HG03571 (cell line): ENCODE measurements around the gene TEX261.
A peak's percentile ranks its signal among the peaks of the same experiment; 100 is the strongest.

Source experiments
- ATAC-seq: cut with Tn5 transposase; IDR thresholded peaks from one replicate; pipeline ENCODE4 v1.9.1; 2021; ENCODE audit not compliant: unreplicated experiment

The TEX261 gene

DNA sequence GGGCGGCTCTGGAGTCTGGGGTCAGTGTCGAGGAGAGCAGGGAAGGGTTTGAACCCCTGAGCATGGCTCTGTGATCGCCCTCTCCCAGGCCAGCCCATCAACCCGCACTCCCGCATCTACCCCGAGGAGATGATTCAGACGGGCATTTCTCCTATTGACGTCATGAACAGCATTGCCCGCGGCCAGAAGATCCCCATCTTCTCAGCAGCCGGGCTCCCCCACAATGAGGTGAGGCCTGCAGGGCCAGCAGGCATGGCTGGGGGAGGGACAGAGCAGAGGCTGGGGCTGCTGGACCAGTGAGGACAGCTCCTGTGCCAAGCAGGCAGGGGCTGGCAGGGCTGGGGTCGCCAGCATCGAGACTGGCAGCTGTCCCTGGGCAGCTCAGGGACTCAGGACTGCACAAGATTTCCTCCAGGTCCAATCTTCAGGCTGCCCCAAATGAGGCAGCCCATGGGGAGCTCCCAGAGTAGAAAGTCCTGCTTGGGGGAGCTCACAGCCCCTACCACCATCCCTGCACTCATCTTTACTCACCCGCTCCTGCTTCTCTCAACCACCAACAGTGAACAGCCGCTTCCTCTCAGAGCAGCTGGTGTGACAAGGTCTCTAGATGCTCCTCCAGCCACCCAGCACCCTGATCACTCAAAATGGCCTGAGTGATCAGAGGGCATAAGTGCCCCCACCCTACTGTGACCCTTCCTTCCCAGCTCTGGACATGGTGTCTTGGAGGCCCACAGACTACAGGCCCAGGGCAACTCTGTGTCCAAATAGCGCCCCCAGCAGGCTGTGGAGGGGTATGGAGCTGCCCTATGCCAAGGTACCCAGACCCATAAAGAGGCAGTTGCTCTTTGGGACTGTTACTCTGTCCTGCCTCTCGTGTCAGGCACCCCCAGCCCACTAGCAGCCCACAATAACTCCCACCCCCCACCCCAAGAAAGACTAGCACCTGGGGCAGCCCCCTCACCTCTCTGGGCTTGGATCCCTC, 34.5 kb downstream of the TEX261 start:
- no peak for ATAC-seq

DNA sequence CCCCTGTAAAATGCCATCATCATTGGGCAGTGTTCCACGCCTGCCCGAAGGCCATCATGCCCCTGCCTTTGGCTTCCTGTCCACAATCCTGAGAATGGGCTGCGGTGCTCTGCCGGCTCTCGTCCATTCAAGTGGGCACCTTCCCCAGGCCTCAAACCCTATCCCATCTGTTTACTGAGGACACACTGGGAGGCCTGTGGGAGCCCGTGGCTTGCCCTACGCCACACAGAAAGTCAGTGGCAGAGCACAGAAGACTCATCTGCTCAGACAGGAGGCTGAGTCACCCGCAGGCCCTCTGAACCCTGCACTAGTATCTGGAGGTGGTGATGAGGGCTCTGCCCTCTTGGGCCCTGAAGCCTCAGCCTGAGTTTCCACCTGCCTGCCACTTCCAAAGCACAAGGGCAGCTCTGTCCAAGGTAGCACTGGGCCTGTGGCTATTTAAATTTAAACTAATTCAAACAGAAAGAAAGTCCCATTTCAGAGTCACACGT, 35.4 kb downstream of the TEX261 start:
- ATAC-seq, result no peak

DNA sequence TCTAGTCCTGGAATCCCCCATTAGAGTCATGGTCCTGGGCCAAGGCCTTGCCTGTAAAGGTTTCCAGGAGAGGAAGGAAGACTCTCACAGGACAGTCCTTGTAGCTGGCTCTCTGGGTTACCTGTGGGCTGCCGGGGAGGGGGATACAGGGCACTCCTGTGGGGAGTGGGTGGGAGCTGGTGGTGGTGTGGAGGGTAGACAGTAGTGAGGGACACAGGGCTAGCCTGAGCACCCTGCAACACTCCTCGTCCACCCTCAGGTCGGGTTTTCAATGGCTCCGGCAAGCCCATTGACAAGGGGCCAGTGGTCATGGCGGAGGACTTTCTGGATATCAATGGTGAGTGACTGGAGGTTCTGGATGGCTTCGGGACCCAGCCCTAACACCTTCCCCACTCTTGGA, 35.9 kb downstream of the TEX261 start:
- ATAC-seq, result no peak

DNA sequence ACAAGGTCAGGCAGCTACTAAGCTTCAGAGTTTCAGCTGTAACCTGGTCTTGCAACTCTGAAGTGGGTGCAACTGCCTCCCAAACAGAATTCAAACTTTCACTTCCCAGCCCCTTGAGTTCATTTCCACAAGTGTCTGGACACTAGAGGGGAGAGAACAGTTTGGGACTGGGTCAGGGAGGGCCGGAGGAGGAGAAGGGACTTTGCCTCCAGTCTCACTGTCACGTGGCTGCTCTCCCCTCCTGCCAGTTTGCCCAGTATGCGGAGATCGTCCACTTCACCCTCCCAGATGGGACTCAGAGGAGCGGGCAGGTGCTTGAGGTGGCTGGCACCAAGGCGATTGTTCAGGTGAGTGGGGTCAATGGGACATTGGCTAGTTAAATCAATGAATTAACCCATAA, 36.9 kb downstream of the TEX261 start:
- ATAC-seq, result no peak

DNA sequence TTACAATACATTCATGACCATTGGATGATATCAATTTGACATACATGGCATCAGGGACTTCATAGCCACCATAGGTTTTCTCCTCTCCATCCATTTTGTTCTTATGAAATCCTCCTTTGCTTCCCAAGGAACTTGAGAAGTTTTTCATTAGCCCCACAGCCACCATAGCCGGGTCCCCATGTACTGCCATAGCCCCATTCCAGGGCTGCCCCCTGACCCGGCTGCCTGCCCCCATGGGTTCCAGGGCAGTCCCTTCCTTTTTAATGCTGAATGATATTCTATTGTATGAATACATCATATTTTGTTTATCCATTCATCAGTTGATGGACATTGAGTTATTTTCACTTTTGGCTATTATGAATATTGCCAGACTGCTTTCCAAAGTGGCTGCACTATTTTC, 38.5 kb downstream of the TEX261 start:
- no peak for ATAC-seq

DNA sequence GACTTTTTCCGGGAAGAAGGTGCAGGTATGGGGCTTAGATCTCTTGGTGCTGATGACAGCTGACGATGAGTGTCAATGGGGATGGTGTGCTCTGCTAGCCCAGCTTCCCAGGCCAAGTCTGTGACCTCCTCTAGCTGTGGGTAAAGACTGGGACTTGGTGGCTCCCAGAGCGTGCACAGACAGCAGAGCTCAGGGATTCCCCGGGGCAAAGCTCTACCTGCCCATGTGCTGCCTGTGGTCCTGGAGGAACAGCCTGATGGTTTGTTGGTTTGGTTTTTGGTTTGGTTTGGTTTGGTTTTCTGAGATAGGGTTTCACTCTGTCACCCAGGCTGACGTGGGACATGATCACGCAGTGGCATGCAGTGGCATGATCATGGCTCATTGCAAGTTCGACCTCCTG, 39.8 kb downstream of the TEX261 start:
- no peak for ATAC-seq

DNA sequence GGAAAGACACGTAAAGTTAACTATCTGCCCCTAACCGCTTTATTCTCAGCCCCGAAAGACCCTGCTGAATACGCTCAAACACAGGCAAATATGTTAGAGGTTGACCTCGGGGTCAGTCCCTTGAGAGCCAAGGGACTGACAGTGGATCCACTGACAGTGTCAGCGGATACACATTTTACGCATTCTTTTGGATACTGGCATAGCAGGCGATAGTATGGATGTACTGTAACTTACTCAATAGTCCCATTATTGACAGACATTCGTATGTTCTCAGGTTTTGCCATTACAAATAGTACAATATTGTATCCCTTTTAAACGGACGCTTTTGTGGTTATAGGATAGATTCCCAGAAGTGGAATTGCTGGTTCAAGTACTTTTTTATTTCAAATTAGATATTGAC, 45.6 kb downstream of the TEX261 start:
- no peak for ATAC-seq

DNA sequence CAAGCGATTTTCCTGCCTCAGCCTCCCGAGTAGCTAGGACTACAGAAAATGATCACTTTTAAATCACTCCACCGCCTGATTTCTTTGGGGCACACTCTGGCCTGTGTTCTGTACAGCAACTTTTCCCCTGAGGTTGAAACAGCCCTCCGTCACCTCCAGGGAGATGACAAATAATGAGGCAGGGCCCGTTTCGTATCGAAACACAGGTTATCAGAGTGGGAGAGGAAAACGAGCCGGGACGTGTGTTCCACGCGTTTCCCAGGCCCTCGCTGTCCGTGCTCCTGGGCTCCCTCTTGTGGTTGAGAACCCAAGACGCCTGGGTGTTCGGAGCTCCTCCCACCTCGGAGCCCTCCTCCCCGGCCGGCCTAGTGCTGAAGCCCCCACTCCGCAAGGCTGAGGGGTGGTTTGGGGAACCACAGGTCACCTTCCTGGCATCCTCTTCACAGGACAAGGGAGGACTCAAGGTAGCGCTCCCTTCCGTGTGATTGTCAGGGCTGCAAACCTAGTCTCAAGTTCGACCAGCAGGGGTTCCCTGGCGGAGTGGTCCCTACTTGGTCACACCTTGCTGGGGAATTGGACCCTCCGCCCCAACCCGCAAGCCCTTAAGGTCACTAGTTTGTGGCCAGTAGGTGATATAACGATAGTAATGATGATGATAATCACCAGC, 46.2 kb downstream of the TEX261 start:
- ATAC-seq, result peak; percentile 53

DNA sequence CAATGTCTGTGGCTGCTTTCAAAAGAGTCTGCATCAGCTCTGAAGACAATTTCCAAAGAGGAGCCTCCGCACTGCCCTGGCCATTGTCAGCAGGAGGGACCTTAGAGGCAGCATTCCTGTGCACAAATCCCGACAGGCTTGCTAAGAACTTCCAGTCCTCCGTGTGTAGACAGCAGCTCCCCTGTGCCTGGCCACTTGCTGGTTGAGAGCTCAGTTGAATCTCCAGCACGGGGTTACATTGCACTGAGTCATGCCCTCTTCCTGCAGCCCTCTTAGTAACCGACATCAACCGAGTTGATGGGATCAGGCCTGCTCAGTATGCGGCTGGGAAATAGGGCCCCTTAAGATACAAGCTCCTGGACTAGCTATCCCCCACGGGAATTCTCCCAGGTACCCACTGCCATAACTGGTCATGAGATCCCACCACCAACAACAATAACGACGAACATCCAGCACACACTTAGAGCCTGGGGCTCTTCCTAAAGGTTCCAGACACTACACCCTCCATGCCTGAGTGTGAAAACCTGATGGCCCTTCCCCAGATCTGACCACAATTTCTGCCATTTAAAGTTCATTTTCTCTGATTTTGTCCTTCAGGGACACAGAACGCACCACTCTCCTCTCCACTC, 47.0 kb downstream of the TEX261 start:
- ATAC-seq, result no peak

DNA sequence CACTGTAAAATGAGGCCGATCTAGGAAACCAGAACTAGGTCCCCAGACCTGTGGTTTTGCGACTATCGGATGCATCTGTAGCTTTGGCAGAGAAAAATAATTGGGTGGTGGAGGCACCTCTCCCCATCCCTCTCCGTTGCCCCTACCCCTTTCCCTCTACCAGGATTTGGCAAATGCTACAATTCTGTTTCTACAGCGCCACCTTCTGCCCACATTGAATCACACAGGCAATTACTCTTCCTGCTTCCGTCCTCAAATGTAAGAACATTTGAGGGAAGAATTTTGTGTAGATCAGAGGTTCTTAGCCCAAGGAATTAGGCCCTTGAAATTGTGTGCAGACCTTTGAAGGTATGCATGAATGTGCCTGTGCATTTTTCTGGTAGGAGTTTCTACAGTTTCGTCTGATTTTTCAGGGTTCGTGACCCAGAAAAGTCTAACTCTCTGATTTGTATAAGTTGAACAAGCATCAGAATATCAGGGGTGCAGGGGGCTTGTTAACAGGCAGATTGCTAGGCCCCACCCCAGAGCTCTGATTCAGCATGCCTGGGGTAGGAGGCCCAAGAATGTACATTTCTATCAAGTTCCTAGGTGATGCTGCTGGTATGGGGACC, 47.7 kb downstream of the TEX261 start:
- no peak for ATAC-seq

DNA sequence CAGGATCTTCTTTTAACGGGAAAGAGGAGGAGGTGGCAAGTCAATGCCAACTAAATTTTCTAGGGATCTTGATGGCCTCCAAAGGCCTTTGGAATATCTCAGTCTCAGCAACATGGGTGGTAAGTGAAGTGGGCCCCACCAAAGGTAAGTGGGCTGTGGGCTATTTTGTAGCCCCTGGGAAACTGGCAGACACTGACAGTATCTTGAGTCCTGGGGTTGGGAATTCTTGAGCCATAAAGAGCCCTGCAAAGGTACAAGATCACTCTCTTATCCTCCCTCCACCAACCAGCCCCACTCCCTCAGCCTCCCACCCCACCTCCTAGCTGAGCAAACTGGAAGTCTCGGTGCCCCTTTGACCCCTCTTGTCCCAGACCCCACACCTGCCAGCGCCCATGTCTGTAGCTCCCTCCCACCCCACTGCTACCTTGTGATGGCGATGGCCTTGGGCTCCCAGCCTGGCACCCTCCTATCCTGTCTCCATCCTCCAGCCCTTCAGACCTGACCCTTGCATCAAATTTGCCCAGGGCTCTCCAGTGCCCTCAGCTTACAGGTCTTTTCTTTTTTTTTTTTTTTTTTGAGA, 50.5 kb downstream of the TEX261 start:
- ATAC-seq, result no peak

DNA sequence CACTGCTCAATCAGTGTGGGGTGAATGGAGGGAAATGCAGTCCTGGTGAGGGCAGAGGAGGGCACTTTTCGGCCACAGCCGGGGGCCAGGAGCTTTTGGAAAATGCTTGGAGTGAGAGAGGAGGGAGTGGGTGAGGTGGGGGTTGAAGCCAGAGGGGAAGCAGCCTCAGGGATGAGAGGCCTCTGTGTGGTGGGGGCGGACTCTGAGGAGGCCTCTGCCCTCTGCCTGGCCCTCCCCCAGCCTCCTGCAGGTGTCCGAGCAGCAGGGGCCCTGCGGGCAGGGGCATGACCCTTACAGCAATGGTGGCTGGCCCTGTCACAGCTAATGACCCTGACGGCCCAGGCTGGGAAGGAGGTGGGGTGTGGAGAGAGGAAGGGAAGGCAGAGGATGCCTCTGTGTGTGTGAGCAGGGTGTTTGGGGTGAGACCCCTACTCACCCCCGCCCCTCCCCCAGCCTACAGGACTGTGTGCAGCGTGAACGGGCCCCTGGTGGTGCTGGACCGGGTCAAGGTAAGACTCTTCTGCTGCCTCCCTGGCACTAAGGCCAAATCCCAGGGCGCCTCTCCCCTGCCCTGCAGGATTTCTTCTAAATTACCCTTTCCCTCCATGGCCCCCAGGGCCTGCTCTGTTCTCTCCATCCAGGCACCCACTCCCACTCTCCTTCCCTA, 51.3 kb downstream of the TEX261 start:
- ATAC-seq, result no peak

DNA sequence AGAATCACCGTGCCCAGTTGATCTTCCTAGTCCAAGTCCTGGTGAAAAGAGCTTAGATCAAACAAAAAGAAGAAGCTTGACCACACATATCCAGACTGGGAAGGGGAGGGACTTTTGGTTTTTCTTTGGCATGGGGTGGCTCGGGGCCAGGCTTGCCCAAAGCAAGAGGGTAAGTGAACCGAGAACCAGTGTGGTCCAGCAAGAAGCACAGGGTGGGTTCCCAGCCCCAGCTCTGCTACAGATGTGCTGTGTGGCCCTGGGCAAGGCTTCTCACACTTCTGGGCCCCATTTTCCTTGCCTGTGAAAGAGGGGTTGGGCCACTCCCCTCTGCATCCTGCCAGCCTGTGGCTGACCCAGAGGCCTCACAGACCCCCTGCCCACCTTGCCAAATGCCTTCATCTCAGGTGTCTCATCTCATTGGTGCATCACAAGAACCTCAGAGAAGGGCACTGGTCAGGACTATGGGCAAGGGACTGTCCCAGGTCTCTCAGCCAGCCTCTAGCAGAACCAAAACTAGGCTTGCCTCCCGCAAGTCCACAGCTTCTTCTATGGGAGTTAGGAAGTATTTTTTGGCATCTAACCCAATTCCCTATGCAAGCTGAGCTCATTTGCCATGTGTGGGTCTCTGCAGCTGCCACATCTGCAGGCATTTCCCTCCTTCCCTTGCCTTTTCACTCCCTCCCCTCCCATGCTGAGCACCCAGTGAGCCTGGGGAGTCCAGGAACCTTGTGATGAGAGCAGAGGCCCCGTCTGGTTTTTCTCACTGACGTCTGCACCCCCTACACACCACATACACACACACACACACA, 52.1 kb downstream of the TEX261 start:
- no peak for ATAC-seq

DNA sequence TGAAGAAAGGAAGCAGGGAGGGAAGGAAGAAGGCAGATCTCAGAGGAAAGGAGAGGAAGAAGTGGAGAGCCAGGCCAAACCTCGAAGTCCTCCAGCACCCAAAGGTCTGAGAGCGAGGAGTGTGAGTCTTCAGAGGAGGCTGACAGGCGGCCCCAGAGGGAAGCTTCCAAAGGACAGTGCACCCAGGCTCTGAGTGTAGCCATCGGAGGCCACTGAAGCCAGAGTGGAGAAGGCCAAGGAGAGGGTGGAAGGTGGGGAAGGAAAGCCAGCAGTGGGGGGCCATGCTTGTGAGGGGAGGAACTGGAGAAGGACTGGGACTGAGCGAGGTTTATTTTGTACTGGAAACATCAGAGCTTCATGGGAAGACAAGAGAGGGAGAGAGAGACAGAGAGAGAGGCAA, 53.0 kb downstream of the TEX261 start:
- no peak for ATAC-seq

DNA sequence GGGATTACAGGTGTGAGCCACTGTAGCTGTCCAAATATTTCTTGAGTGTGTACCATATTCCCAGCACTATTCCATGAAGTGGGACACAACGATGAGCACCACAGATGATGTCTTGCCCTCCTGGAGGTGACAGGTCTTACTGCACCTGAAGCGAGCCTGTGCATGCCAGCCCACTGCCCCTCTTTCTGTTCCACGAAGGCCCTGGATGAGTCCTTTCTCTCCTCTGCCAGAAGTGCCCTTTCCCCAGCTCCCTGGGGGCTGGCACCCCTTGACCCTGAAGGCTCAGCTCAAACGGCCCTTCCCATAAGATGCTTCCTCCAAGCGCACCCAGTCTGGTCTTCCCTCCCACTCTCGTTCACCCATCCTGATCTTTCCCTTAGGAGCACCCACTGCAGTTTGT, 53.5 kb downstream of the TEX261 start:
- no peak for ATAC-seq

DNA sequence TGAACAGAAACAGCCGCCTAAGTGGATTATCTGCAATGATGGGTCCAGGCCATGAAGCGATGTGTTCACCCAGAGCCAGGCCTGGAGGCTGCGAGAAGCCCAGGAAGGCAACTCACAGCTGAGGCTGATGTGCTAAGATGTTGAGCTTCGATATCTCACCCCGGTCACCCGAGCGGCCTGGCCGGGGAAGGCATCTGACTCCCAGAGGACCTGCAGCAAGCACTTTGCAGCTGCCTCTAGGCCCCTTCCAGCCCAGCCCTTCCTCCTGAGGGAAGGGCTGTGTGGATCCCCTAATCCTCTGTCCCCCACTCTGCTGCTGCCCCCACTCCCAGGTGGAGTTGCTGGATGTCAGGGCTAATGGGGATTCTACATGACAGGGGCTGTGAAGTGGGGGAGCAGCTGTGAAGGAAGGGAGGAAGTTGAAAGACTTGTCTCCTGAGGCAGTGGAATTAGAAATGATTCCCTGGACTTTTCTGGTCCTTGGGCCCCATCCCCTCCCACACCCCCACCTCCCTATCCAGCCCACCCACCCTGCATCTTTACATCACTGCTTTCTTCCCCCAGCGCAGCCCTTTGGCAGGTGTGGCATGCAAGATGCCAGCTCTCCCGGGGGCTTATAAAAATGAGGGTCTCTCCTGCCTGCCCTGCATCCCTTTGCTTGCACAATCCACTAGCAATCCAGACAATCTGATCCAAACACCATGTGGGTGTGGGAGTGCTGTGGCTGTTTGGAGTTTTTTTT, 54.7 kb downstream of the TEX261 start:
- ATAC-seq, result no peak

DNA sequence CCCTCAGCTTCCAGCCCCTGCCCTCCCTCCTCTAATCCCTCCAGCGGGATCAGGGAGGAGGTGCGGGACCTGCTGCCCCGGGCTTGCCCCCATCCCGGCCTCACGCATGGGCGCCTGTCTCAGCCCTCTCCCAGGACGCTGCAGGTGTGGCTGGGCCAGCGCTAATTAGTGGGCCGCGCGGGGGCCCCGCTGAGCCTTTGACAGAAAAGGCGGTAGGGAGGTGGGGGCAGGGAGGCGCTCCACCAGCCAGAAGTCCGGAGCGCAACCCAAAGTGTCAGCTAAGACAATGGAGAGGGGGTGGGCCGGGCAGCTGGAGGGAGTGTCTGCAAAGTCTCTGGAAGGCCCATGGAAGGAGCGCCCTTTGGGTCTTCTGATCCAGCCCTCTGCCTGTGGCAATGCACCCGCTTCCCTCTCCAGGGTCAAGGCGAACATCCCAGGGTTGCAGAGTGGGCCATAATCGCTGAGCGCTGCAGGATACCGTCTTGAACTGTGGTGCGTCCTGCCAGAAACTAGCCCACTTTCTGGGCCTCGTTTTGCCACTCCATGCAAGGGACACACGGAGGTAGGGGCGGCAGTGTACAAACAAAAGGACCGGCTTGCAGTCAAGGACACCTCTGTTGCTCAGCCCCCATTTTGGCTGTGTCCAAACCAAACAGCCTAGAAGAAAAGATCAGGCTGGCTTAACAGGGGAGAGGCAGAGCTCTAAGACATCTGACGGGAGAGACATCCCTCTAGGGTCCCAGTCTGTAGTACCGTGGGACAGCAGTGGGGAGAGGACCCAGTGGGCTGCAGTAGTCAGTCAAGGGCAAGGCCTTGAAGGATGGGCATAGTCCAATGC, 55.5 kb downstream of the TEX261 start:
- no peak for ATAC-seq

DNA sequence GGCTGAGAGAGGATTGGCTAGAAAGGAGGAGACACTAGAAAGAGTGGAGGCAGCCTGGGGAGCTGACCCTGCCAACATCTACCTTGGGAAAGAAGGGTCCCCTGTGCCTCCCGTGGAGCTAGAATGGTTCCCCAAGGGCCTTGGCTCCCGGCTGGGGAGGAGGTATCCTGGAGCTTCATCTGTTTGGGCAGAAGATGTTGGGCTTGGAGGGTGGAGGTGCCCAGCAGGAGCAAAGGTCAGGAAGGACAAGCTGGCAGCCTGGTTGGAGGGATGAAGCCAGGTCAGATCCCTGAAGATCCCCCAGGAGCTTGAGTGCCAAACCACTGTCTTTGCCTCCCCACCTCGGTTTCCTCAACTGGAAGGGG, 56.1 kb downstream of the TEX261 start:
- no peak for ATAC-seq
